Tibial nerve (tissue), 4 donors: ENCODE data around the gene RHEX. TPM values are rescaled to one million over a fixed set of nuclear protein-coding genes. Genes with fewer than 3 reads are reported as not detected.

Experiments used
- DNase-seq, 2 donors: peaks; one replicate each; pipeline ENCODE4 v3.0.0-alpha.2; 2019; ENCODE audit warnings: low spot score in 2 of 2
- H3K27ac ChIP-seq, 4 donors: fragments of 200-600 bp; sonication (generic) in 3 of 4; one replicate each; pipeline ENCODE4 v1.5.1; 2017 to 2019; ENCODE audit warnings: mild to moderate bottlenecking in 1 of 4
- H3K27me3 ChIP-seq, 2 donors: fragments of 200-600 bp; sonication (generic) in 1 of 2; one replicate each; pipeline versions ENCODE4 v1.5.1 to v1.6.0; 2017 to 2019
- H3K36me3 ChIP-seq, 3 donors: fragments of 200-600 bp; sonication (generic); one replicate each; pipeline ENCODE4 v1.5.1; 2018 to 2019
- H3K4me1 ChIP-seq, 4 donors: fragments of 200-600 bp; sonication (generic) in 3 of 4; one replicate each; pipeline ENCODE4 v1.5.1; 2017 to 2019
- H3K4me3 ChIP-seq, 4 donors: fragments of 200-600 bp; sonication (generic) in 3 of 4; one replicate each; pipeline ENCODE4 v1.5.1; 2017 to 2019; ENCODE audit warnings: mild to moderate bottlenecking in 1 of 4, moderate library complexity in 1 of 4
- H3K9me3 ChIP-seq, 4 donors: fragments of 200-600 bp; sonication (generic) in 3 of 4; one replicate each; pipeline ENCODE4 v1.5.1; 2017 to 2019
- EP300 ChIP-seq, 2 donors: sonication (generic); formaldehyde crosslinking; IDR thresholded peaks; one replicate each; pipeline ENCODE4 v1.6.1; 2017; ENCODE audit warnings: antibody characterized with exemption in 2 of 2, mild to moderate bottlenecking in 1 of 2
- POLR2A ChIP-seq, 2 donors: fragments of 450-650 bp; IDR thresholded peaks; one replicate each; pipeline ENCODE4 v1.6.1; 2017; ENCODE audit warnings: antibody characterized with exemption in 2 of 2, mild to moderate bottlenecking in 2 of 2, moderate library complexity in 2 of 2
- WGBS, 2 donors: methylation state at CpG; one replicate each; pipeline ENCODE4 v1.1.5; 2018; 5-methylcytosine and 5-hydroxymethylcytosine counted together
- total RNA-seq, 4 donors: library from RNA; depleted of rRNA; stranded (reverse); fragments of >200 nt; gene quantifications; one replicate each; pipeline ENCODE4 v1.1.0, GENCODE V29; 2016
- TF ChIP-seq, protein P1 (sequence below), 5 experiments: fragments of 200-600 bp in 3 of 5; fragments of 450-650 bp in 2 of 5; sonication (generic) in 3 of 5; IDR thresholded peaks; one replicate each; pipeline ENCODE4 v1.5.1; 2016 to 2019; ENCODE audit warnings: antibody characterized with exemption in 5 of 5, mild to moderate bottlenecking in 3 of 5, moderate library complexity in 2 of 5

Gene RHEX
- total RNA-seq, 4 donors from 2014 or later, result 1.2 to 4.8 TPM; not detected in 2

- H3K27ac ChIP-seq, result no peak overlapping the region
- H3K36me3 ChIP-seq, result no peaks in the 10 kb centered on the region
- H3K4me1 ChIP-seq, result peaks cover 0 to 4% (median 0%) of the 10 kb centered on the region in 4 donors
- no peaks in the 10 kb centered on the region for H3K27me3 ChIP-seq
- no peak for TF ChIP-seq EP300 (IDR thresholded peaks at IDR 0.05)
- TF ChIP-seq, protein P1, sequence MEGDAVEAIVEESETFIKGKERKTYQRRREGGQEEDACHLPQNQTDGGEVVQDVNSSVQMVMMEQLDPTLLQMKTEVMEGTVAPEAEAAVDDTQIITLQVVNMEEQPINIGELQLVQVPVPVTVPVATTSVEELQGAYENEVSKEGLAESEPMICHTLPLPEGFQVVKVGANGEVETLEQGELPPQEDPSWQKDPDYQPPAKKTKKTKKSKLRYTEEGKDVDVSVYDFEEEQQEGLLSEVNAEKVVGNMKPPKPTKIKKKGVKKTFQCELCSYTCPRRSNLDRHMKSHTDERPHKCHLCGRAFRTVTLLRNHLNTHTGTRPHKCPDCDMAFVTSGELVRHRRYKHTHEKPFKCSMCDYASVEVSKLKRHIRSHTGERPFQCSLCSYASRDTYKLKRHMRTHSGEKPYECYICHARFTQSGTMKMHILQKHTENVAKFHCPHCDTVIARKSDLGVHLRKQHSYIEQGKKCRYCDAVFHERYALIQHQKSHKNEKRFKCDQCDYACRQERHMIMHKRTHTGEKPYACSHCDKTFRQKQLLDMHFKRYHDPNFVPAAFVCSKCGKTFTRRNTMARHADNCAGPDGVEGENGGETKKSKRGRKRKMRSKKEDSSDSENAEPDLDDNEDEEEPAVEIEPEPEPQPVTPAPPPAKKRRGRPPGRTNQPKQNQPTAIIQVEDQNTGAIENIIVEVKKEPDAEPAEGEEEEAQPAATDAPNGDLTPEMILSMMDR (IDR thresholded peaks at IDR 0.05), result no peak
- no peak for TF ChIP-seq POLR2A (IDR thresholded peaks at IDR 0.05)
- no peaks in the 10 kb centered on the region for H3K9me3 ChIP-seq
- no peak for DNase-seq
- H3K4me3 ChIP-seq, result no peak overlapping the region
- WGBS, 2 donors, result 83 to 86% methylated on average over 5 of the region's 5 CpGs
These were observed 38.4 kb upstream of the RHEX start for GRCh38 chr1:206014601-206015000.

- DNase-seq, result no peak
- WGBS, 2 donors, result 68 to 72% methylated on average over 1 of the region's 1 CpG
These were observed 37.9 kb upstream of the RHEX start for GRCh38 chr1:206015071-206015470.

GRCh38 chr1:206020393-206021007 is 32.5 kb upstream of the RHEX start:
- Histone ChIP-seq H3K9me3 (no peaks in the 10 kb centered on the region), H3K36me3 (no peaks in the 10 kb centered on the region), H3K27ac (no peak overlapping the region), H3K4me3 (no peak overlapping the region), H3K4me1 (no peaks in the 10 kb centered on the region), H3K27me3 (no peaks in the 10 kb centered on the region)
- no peak for DNase-seq
- TF ChIP-seq, protein P1 (IDR thresholded peaks at IDR 0.05), result no peak
- TF ChIP-seq EP300 (IDR thresholded peaks at IDR 0.05), result no peak
- TF ChIP-seq POLR2A (IDR thresholded peaks at IDR 0.05), result no peak
- WGBS, 2 donors, result 86% methylated on average over 4 of the region's 4 CpGs

More at GRCh38 chr1:206015071-206015470, 37.9 kb upstream of the RHEX start:
- Histone ChIP-seq H3K4me3 (no peak overlapping the region), H3K9me3 (no peaks in the 10 kb centered on the region), H3K36me3 (no peaks in the 10 kb centered on the region), H3K4me1 (peaks cover 0 to 4% (median 0%) of the 10 kb centered on the region in 4 donors), H3K27ac (no peak overlapping the region), H3K27me3 (no peaks in the 10 kb centered on the region)
- no peak for TF ChIP-seq EP300 (IDR thresholded peaks at IDR 0.05)
- TF ChIP-seq POLR2A (IDR thresholded peaks at IDR 0.05), result no peak
- TF ChIP-seq, protein P1 (IDR thresholded peaks at IDR 0.05), result no peak

GRCh38 chr1:206021008-206021625 is 31.9 kb upstream of the RHEX start:
- H3K27me3 ChIP-seq, result no peaks in the 10 kb centered on the region
- no peak for TF ChIP-seq EP300 (IDR thresholded peaks at IDR 0.05)
- TF ChIP-seq, protein P1 (IDR thresholded peaks at IDR 0.05), result no peak
- TF ChIP-seq POLR2A (IDR thresholded peaks at IDR 0.05), result no peak
- 87% methylated on average over 9 of the region's 9 CpGs for WGBS, 2 donors
- no peaks in the 10 kb centered on the region for H3K9me3 ChIP-seq
- H3K27ac ChIP-seq, result no peak overlapping the region
- no peak overlapping the region for H3K4me3 ChIP-seq
- DNase-seq, result no peak
- H3K4me1 ChIP-seq, result no peaks in the 10 kb centered on the region
- no peaks in the 10 kb centered on the region for H3K36me3 ChIP-seq

DNA sequence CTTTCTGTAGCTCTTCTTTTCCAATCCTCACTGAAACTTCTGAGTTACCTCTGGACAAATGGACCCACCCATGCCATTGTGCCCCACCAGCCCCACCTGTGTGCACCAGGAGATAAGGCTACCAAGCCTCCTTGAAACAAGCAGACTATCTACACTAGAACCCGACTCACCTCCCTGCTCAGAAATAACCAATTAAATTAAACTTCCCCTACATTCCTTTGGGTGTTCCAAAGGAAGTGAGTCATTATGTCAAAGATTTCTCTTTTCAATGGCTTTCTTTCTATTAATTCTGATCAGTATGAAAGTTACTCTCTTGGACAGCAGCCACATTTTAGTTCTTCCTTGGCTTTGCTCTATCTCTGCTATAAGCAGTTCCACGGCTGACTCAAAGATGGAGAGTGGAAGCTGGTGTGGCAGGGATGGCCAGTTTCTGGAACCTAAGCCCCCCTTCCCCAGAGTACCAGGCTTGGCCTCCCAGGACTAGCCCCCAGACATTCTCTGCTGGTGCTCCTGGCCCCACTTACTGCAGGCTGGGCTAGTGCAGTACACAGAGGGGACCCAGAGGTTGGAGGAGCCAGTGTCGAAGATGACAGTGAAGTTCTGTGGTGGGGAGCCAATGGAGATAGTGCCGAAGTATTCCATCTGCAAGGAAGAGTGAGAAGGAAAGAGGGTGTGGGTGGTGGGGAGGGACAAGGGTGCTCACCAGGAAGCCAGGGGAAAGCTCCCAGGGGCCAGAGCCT is 31.2 kb upstream of the RHEX start:
- no peak overlapping the region for H3K27ac ChIP-seq
- TF ChIP-seq POLR2A (IDR thresholded peaks at IDR 0.05) (no peak), EP300 (IDR thresholded peaks at IDR 0.05) (no peak)
- TF ChIP-seq, protein P1 (IDR thresholded peaks at IDR 0.05), result no peak
- H3K36me3 ChIP-seq, result no peaks in the 10 kb centered on the region
- DNase-seq, result no peak
- H3K4me3 ChIP-seq, result no peak overlapping the region
- H3K4me1 ChIP-seq, result no peaks in the 10 kb centered on the region
- no peaks in the 10 kb centered on the region for H3K27me3 ChIP-seq
- WGBS, 2 donors, result 69 to 70% methylated on average over 4 of the region's 4 CpGs
- H3K9me3 ChIP-seq, result no peaks in the 10 kb centered on the region
